NCI-H1417 (cell line): ENCODE data around the gene CRTC3.
"Not testable (repeated sequence)": the region's sequence is repeated elsewhere in the genome, so short reads cannot be mapped to it uniquely, and the experiment has no call there.

Experiments
- DNase-seq, 3 experiments: peaks; one replicate each; lab custom pipeline; 2025; lab: John Stamatoyannopoulos, UW

CRTC3 gene

DNA sequence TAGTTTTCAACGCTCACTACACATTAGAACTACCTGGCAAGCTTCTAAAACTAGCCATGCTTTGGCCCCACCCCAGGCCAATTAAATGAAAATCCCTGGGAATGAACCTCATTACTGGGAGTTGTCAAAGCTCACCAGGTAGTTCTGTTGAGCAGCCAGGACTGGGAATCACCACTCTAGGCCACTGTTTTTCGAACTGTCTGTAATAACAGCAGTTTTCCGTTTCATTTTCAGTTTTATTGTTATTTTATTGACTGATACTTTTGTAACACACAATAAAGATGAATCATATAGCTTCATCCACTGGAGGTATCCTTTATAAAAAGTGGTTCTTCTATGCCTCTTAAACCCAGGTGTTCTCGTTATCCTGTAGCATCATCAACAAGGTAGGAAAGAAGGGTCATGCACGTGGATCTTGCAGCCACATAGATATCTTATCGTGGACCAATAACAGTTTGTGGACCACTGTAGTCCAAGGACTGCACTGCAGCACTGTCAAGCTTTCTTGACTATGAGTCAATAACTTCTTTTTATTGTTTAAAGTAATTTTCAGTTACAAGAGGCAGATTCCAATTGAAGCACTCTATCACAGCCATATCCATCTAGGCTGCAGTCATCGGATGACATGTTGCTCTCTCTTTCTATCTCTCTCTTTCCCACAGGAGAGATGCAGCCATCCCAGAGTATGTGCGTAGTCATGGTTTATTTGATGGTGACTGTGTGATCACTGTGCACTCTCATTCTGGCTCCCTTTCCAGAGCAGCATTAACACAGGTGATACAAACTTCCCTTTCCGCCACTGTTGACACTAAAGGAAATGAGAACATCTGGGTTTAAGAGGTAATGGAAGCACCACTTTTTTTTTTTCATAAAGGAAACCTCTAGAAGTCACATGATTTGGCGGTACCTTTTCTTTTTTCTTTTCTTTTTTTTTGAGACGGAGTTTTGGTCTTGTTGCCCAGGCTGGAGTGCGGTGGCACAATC lies 148.4 kb downstream of the CRTC3 start:
- no peak for DNase-seq

- no peak for DNase-seq
Observed at GRCh38 chr15:90679959-90680358, 150.2 kb downstream of the CRTC3 start.

DNA sequence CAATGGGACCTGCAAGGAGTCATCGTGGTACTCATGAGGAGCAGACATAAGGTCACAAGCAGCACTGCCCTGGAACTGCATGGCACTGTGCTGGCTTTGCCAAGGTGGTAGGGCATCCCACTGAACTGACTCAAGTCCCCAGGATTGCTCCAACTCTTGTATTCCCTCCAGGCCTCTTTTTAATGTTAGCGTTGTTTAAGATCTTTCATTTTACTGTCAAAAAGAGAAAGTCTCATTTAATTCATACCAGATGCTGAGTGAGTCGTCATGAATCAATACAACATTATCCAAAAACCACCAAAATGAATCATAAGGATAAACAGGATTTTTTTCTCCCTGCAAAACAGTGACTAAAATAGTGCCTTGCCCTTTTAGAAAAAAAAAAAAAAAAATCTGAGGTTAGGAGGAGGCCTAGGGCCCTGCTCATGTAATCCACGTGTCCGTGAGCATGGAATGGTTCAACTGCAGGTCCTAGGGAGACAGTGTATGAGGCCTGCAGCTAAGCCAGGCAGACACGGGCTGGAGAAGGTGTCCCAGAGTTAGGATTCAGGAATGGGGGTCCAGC lies 150.7 kb downstream of the CRTC3 start:
- no peak for DNase-seq

DNA sequence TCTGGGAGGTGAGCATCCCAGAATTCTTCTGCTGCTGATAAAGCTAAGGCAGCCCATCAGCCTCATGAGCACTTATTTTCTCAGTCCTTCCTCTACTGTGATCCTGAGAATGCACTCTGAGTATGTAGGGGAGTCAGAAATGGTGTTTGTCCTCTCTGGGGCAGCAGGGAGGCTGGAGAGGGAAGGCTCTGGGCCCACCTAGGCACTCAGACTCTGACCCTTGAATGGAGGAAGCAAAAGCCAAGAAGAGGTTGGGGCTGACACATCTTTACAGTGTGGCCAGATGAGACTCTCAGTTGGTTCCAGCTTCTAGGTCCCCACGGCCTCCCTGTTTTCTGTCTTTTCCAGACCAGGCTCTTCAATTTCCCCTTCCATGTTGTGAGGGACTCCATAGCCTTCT lies 151.3 kb downstream of the CRTC3 start:
- DNase-seq: no peak

- no peak for DNase-seq
Observed at GRCh38 chr15:90681480-90681879, 151.8 kb downstream of the CRTC3 start.

- no peak for DNase-seq
Observed at GRCh38 chr15:90683371-90683770, 153.6 kb downstream of the CRTC3 start.

- no peak for DNase-seq
Observed at GRCh38 chr15:90683876-90684275, 154.2 kb downstream of the CRTC3 start.

DNA sequence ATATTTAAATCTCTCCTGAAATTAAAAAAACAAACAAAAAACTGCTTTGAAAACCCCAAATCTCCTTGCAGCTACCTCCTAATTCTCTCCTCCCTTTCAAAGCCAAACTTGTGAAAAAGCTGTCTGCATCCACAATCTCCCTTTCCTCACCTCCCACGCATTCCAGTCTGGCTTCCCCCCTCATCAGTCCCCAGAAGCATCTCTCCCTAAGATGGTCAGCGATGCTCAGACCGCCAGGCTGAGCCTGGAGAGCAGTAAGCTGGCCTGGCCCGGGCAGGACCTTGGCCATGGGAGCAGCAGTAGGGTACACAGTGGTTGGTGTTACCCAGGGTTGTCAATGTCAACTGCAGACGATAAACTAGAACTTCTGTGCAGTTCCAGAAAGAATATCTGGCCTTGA lies 154.6 kb downstream of the CRTC3 start:
- no peak for DNase-seq

- no peak for DNase-seq
Observed at GRCh38 chr15:90685591-90686434, 156.1 kb downstream of the CRTC3 start.

DNA sequence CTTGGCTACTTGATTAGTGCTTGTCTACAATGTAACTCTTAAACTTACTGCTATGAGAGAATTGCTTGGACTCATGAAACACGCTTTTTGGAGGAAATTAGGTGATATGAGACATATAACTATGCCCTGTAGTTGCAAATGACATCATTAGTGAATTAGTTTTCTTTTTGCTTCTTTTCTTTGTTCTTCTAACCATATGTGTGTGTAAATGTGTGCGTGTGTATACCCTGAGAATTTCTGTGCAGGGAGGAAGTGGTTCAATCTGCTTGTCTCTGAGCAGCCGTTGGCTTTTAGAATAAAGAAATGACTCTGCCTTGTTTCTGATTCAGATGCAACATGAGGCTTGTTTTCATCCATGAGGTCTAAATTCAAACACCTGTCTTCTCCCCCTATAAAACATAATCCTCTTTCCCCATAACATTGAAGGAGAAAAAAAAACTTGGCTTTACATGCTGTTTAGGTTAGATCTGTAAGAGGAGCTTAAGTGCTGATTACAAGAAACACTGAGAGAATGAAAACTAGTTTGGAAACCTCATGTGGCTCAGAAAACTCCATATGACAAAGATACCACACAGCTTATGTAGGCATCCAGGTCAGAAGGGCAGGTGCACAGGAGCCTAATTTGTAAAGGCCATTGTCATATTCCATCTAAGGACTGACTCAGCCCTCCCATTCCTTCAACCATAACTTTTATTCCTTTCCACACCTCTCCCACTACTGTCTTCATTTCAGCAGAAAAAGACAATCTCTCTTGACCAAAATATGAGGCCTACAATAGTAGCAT lies 156.9 kb downstream of the CRTC3 start:
- no peak for DNase-seq

DNA sequence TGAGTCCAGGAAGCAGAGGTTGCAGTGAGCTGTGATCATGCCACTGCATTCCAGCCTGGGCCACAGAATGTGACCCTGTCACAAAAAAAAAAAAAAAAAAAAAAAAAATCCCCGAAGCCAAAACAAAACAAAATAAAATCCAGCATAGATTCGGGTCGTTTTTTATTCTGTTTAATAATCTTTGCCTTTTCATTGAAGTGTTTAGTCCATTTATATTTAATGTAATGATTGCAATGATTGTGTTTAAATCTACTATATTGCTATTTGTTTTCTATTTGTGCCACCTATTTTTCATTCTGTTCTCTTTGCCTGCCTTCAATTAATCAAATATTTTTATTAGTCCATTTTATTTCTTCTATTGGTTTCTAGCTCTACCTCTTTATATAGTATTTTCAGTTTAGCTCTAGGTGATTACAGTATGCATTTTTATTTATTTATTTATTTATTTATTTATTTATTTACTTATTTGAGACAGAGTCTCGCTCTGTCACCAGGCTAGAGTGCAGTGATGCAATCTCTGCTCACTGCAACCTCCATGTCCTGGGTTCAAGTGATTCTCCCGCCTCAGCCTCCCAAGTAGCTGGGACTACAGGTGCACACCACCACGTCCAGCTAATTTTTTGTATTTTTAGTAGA lies 159.7 kb downstream of the CRTC3 start:
- DNase-seq: not testable (repeated sequence)

DNA sequence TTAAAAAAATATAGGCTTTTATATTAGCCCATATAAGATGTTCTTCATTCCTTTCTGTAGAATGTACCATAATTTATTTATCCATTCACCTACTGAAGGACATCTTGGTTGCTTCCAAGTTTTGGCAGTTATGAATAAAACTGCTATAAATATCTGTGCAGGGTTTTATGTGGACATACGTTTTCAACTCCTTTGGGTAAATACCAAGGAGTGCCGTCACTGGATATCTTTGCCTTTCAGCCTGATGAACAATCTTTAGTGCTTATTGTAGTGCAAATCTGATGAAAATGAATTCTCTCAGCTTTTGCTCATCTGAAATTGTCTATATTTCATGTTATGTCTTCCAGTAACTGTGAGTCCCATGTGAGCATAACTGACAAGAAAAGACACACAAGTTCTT lies 160.9 kb downstream of the CRTC3 start:
- no peak for DNase-seq

GRCh38 chr15:90691369-90691768 lies 161.6 kb downstream of the CRTC3 start:
- DNase-seq: no peak

DNA sequence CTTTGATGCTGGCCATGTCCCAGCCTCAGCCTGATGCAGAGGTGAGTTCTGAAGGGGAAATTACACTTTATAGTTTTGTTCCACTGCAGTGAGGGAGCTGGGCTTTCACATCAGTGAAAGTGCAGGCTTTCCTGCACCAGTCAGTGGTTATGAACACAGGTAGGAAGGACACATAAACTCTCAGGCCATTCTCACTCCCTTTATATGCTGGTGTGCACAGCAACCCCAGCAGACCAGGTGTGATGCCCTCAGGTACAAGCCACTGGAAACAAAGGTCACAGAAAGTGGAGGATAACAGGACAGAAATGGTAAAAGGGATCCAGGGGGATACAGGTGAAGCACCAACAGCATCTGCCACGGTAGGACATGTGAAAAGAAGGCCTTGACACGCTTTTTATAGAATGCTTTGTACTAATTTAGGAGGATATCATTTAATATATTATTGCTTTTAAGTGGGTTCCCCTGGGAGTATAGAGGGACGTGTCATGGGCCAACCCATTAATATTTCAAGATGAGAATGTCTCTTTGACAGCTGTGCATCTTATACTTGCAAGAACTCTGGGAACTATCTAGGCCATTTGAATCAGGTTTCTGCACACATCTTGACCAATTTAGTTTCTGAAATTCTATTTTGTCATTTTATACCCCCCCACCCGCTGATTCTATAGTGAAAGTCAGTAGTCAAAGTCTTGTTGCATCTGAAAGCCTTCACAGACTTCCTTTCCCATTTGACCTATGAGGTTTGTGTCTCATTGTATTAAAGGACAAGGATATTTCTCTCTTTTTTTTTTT lies 162.5 kb downstream of the CRTC3 start:
- DNase-seq: no peak
